ENCODE data around the gene LRCH1. TPM values are rescaled to one million over a fixed set of nuclear protein-coding genes. Genes with fewer than 3 reads are reported as not detected.
A peak's percentile ranks its signal among the peaks of the same experiment; 100 is the strongest.

The LRCH1 gene
- total and polyA plus RNA-seq, 2 donors from 2014 or later, result 10.2 to 39.0 TPM

GRCh38 chr13:46771693-46772092 lies 218.7 kb downstream of the LRCH1 start:
- peaks cover 0 to 37% (median 16%) of the 10 kb centered on the region in 3 donors for H3K36me3 ChIP-seq (ENCODE audit: control insufficient read depth in 2 of 3, insufficient read depth in 3 of 3, low read length in 3 of 3)
- H3K27ac ChIP-seq (ENCODE audit: low read depth in 2 of 2, low read length in 2 of 2), result no peak overlapping the region
- intact Hi-C loops (cut with DNase I), result no loop called here
- FAIRE-seq, result no peak
- no peaks in the 10 kb centered on the region for H3K27me3 ChIP-seq (ENCODE audit: control insufficient read depth, insufficient read depth, low read length)
- no peaks in the 10 kb centered on the region for H3K9me3 ChIP-seq (ENCODE audit: control insufficient read depth in 2 of 3, insufficient read depth in 1 of 3, low read length in 3 of 3)
- H3K4me1 ChIP-seq (ENCODE audit: control insufficient read depth in 2 of 3, insufficient read depth in 2 of 3, low read depth in 1 of 3, low read length in 3 of 3), result no peaks in the 10 kb centered on the region
- no peak for TF ChIP-seq CTCF (IDR thresholded peaks at IDR 0.05; ENCODE audit: borderline replicate concordance, extremely low read depth, insufficient read depth)
- DNase-seq, result no peak
- no peak overlapping the region for H3K4me3 ChIP-seq (ENCODE audit: low read length in 3 of 3)
- H3K9ac ChIP-seq (ENCODE audit: low read length in 3 of 3), result no peak overlapping the region

GRCh38 chr13:46773541-46773940 lies 220.6 kb downstream of the LRCH1 start:
- Histone ChIP-seq H3K4me3 (ENCODE audit: low read length in 3 of 3) (no peak overlapping the region), H3K27ac (ENCODE audit: low read depth in 2 of 2, low read length in 2 of 2) (no peak overlapping the region), H3K9ac (ENCODE audit: low read length in 3 of 3) (no peak overlapping the region), H3K9me3 (ENCODE audit: control insufficient read depth in 2 of 3, insufficient read depth in 1 of 3, low read length in 3 of 3) (no peaks in the 10 kb centered on the region), H3K4me1 (ENCODE audit: control insufficient read depth in 2 of 3, insufficient read depth in 2 of 3, low read depth in 1 of 3, low read length in 3 of 3) (no peaks in the 10 kb centered on the region), H3K36me3 (ENCODE audit: control insufficient read depth in 2 of 3, insufficient read depth in 3 of 3, low read length in 3 of 3) (peaks cover 0 to 47% (median 19%) of the 10 kb centered on the region in 3 donors), H3K27me3 (ENCODE audit: control insufficient read depth, insufficient read depth, low read length) (no peaks in the 10 kb centered on the region)
- intact Hi-C loops (cut with DNase I), result no loop called here
- FAIRE-seq (no peak), DNase-seq (peak in 2 of 5 donors; percentile 26 to 35)
- TF ChIP-seq CTCF (IDR thresholded peaks at IDR 0.05; ENCODE audit: borderline replicate concordance, extremely low read depth, insufficient read depth), result no peak

GRCh38 chr13:46775385-46776107 lies 222.6 kb downstream of the LRCH1 start:
- DNase-seq (no peak), FAIRE-seq (no peak)
- no peaks in the 10 kb centered on the region for H3K9me3 ChIP-seq (ENCODE audit: control insufficient read depth in 2 of 3, insufficient read depth in 1 of 3, low read length in 3 of 3)
- H3K4me3 ChIP-seq (ENCODE audit: low read length in 3 of 3), result no peak overlapping the region
- H3K9ac ChIP-seq (ENCODE audit: low read length in 3 of 3), result no peak overlapping the region
- H3K4me1 ChIP-seq (ENCODE audit: control insufficient read depth in 2 of 3, insufficient read depth in 2 of 3, low read depth in 1 of 3, low read length in 3 of 3), result no peaks in the 10 kb centered on the region
- peaks cover 3 to 60% (median 22%) of the 10 kb centered on the region in 3 donors for H3K36me3 ChIP-seq (ENCODE audit: control insufficient read depth in 2 of 3, insufficient read depth in 3 of 3, low read length in 3 of 3)
- H3K27me3 ChIP-seq (ENCODE audit: control insufficient read depth, insufficient read depth, low read length), result no peaks in the 10 kb centered on the region
- no peak for TF ChIP-seq CTCF (IDR thresholded peaks at IDR 0.05; ENCODE audit: borderline replicate concordance, extremely low read depth, insufficient read depth)
- H3K27ac ChIP-seq (ENCODE audit: low read depth in 2 of 2, low read length in 2 of 2), result no peak overlapping the region
- intact Hi-C loops (cut with DNase I), result no loop called here

Data from kidney (tissue), 14 donors.